Stimulated activated naive B cell treated with anti-CD40 and anti-IgM and Interleukin-4, amounts not matched to agents 10 μg/mL and 1 μg/mL and 100 μg/mL, for 72 hours (primary cell): ENCODE results near the gene KNTC1.
"Not testable (repeated sequence)": the region's sequence is repeated elsewhere in the genome, so short reads cannot be mapped to it uniquely, and the experiment has no call there.

ENCODE experiments used
- ATAC-seq, 2 donors: fragments of 150-1000 bp; cut with Tn5 transposase; replicated peaks; 2 replicates each; pipeline ENCODE4 v1.10.0; 2021; ENCODE audit warnings: moderate library complexity in 1 of 2
- DNase-seq: peaks from one replicate; pipeline ENCODE4 v3.0.0; 2021
- H3K27ac Mint-ChIP-seq: one replicate; pipeline ENCODE4 v1.8.0; 2022; ENCODE audit warnings: mild to moderate bottlenecking, mixed read lengths
- H3K27me3 Mint-ChIP-seq, 2 donors: one replicate each; pipeline ENCODE4 v1.8.0; 2022; ENCODE audit warnings: mixed read lengths in 2 of 2
- H3K36me3 Mint-ChIP-seq, 2 donors: one replicate each; pipeline ENCODE4 v1.8.0; 2022; ENCODE audit warnings: mixed read lengths in 2 of 2, mild to moderate bottlenecking in 1 of 2
- H3K4me1 Mint-ChIP-seq, 2 donors: one replicate each; pipeline ENCODE4 v1.8.0; 2022; ENCODE audit warnings: mixed read lengths in 2 of 2, mild to moderate bottlenecking in 1 of 2
- H3K4me3 Mint-ChIP-seq, 2 donors: one replicate each; pipeline ENCODE4 v1.8.0; 2022; ENCODE audit warnings: mild to moderate bottlenecking in 2 of 2, mixed read lengths in 2 of 2, moderate library complexity in 1 of 2
- H3K9me3 Mint-ChIP-seq, 2 donors: one replicate each; pipeline ENCODE4 v1.8.0; 2022; ENCODE audit warnings: mixed read lengths in 2 of 2, mild to moderate bottlenecking in 1 of 2

The KNTC1 gene

GRCh38 chr12:122500685-122501488, 26.2 kb upstream of the KNTC1 start, which contains the start of gene ZCCHC8:
Gene ZCCHC8 (minus strand): TSS chr12:122500932. CDS start chr12:122500840, 92 bp downstream.
- H3K27me3 Mint-ChIP-seq = no peaks in the 10 kb centered on the region
- ATAC-seq (peak; percentile 92 to 94), DNase-seq (peak; percentile 96)
- H3K27ac Mint-ChIP-seq = peak within 1 kb of the TSS; percentile 94
- H3K4me1 Mint-ChIP-seq = peaks cover 19 to 44% of the 10 kb centered on the region in 2 donors
- peak within 1 kb of the TSS; percentile 96 to 97 for H3K4me3 Mint-ChIP-seq
- no peaks in the 10 kb centered on the region for H3K9me3 Mint-ChIP-seq
- H3K36me3 Mint-ChIP-seq = peaks cover 11 to 21% of the 10 kb centered on the region in 2 donors

DNA sequence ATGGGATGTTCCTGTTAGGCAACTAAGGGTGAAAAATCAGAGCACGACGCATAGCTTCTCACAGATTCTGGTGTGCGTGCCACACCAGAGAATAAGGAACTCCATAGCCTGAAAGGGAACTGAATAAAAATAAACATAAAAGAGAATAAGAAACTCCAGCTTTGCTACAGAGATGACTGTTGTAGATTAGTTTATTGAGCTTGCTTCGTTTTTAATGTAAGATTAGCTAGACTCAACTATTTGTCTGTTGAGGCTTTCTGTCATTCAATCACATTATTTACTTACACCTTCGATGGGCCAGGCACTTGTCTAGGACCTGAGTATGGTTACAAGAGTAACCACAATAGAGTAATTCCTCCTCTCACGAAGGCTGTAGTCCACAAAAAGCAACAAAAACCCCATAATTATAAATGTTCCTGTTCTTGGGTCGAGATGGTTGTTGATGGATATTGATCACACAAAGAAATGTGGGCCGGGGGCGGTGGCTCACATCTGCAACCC, 25.5 kb upstream of the KNTC1 start:
- Mint-ChIP-seq H3K27ac (peak overlapping the region; percentile 94), H3K4me1 (peaks cover 18 to 44% of the 10 kb centered on the region in 2 donors), H3K9me3 (no peaks in the 10 kb centered on the region), H3K36me3 (peaks cover 17 to 26% of the 10 kb centered on the region in 2 donors), H3K27me3 (no peaks in the 10 kb centered on the region), H3K4me3 (peak overlapping the region; percentile 96 to 97)
- ATAC-seq = peak; percentile 25 to 31
- DNase-seq = no peak

GRCh38 chr12:122503147-122503751, 23.8 kb upstream of the KNTC1 start:
- H3K4me1 Mint-ChIP-seq = peaks cover 17 to 36% of the 10 kb centered on the region in 2 donors

DNA sequence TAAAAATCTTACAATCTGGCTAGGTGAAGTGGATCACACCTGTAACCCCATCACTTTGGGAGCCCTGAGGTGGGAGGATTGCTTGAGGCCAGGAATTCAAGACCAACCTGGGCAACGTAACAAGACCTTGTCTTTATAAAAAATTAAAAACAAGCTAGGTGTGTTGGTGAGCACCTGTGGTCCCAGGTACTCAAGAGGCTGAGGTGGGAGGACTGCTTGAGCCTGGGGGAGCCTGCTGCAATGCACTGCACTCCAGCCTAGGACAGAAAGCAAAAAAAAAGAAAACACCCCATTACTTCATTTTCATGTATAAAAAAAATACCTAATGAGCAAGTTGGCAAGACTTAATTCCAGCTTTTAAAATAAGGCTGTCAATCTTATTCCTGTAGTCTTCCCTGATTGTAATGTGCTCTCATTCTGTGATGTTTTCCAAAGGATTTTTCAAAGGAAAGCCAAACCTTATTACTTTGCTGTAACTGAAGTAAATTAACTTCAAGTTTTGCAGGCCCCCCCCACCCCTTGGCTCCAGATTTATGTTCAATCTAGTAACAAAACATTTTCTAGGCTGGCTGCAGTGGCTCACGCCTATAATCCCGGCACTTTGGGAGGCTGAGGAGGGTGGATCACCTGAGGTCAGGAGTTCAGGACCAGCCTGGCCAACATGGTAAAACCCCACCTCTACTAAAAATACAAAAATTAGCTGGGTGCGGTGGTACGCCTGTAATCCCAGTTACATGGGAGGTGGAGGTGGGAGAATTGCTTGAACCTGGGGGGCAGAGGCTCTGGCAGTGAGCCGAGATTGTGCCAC, 23.1 kb upstream of the KNTC1 start:
- no peak for ATAC-seq
- H3K4me1 Mint-ChIP-seq = peaks cover 17 to 32% of the 10 kb centered on the region in 2 donors
- H3K4me3 Mint-ChIP-seq = no peak overlapping the region
- H3K27me3 Mint-ChIP-seq = no peaks in the 10 kb centered on the region
- H3K27ac Mint-ChIP-seq = peak overlapping the region; percentile 27
- no peak for DNase-seq
- H3K36me3 Mint-ChIP-seq = peaks cover 17 to 25% of the 10 kb centered on the region in 2 donors
- no peaks in the 10 kb centered on the region for H3K9me3 Mint-ChIP-seq

More at GRCh38 chr12:122503147-122503751, 23.8 kb upstream of the KNTC1 start:
- H3K4me3 Mint-ChIP-seq = no peak overlapping the region
- no peaks in the 10 kb centered on the region for H3K9me3 Mint-ChIP-seq
- DNase-seq = no peak
- H3K27ac Mint-ChIP-seq = peak overlapping the region; percentile 56
- peaks cover 17 to 25% of the 10 kb centered on the region in 2 donors for H3K36me3 Mint-ChIP-seq
- no peaks in the 10 kb centered on the region for H3K27me3 Mint-ChIP-seq
- no peak for ATAC-seq

DNA sequence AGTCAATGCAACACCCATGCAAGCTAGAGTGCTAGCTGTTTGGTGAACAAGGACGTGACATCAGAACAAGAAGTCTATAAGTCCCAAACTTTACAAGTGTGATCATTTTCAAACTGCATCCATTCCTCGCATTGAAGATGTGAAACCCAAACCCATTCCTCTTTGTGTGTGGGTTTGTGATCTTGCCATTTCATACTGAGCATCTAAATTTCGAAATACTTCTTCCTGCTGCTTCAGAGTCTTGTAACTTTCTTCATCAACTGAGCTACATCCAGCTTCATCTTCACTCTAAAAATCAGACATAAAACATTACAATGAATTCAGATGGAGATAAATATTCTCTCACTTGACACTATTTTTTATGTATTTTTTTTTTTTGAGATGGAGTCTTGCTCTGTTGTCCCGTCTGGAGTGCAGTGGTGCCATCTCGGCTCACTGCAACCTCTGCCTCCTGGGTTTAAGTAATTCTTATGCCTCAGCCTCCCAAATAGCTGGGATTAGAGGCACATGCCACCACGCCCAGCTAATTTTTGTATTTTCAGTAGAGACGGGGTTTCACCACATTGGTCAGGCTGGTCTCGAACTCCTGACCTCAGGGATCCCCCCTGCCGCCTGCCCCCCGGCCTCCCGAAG, 21.5 kb upstream of the KNTC1 start:
- no peak overlapping the region for H3K4me3 Mint-ChIP-seq
- DNase-seq (no peak), ATAC-seq (no peak)
- H3K4me1 Mint-ChIP-seq = peaks cover 13 to 21% of the 10 kb centered on the region in 2 donors
- H3K27me3 Mint-ChIP-seq = no peaks in the 10 kb centered on the region
- H3K36me3 Mint-ChIP-seq = peaks cover 18 to 30% of the 10 kb centered on the region in 2 donors
- H3K27ac Mint-ChIP-seq = peak overlapping the region; percentile 33
- no peaks in the 10 kb centered on the region for H3K9me3 Mint-ChIP-seq

DNA sequence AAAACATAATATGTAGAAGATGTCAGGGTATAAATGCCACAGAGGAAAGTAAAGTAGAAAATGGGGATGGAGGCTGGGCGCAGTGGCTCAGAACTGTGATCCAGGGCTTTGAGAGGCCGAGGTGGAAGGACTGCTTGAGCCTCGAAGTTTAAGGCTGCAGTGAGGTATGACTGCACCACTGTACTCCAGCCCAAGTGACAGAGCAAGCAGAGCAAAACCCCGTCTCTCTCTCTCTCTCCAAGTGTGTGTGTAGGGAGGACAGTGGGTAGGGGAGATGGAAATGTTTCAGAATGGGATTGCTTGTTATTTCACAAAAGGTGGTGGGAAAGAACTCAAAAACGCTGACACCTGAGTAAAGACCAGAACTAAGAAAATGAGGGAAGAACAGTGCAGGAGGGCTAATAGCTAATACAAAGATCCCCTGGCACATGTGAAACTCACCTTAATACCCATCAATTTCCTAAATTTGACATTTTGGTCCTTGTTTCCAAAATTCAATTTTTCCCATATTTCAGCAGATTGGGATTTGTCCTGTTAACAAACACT, 20.6 kb upstream of the KNTC1 start:
- H3K4me1 Mint-ChIP-seq = peaks cover 7 to 12% of the 10 kb centered on the region in 2 donors
- no peak overlapping the region for H3K27ac Mint-ChIP-seq
- peaks cover 18 to 29% of the 10 kb centered on the region in 2 donors for H3K36me3 Mint-ChIP-seq

GRCh38 chr12:122508163-122508562, 18.9 kb upstream of the KNTC1 start:
- ATAC-seq = no peak
- no peaks in the 10 kb centered on the region for H3K4me1 Mint-ChIP-seq
- H3K36me3 Mint-ChIP-seq = peaks cover 23 to 31% of the 10 kb centered on the region in 2 donors
- H3K27me3 Mint-ChIP-seq = no peaks in the 10 kb centered on the region
- no peaks in the 10 kb centered on the region for H3K9me3 Mint-ChIP-seq
- no peak overlapping the region for H3K4me3 Mint-ChIP-seq
- DNase-seq = no peak
- no peak overlapping the region for H3K27ac Mint-ChIP-seq

More for the DNA sequence above, 20.6 kb upstream of the KNTC1 start:
- ATAC-seq = no peak
- no peaks in the 10 kb centered on the region for H3K9me3 Mint-ChIP-seq
- no peaks in the 10 kb centered on the region for H3K27me3 Mint-ChIP-seq
- H3K4me3 Mint-ChIP-seq = no peak overlapping the region
- DNase-seq = no peak

DNA sequence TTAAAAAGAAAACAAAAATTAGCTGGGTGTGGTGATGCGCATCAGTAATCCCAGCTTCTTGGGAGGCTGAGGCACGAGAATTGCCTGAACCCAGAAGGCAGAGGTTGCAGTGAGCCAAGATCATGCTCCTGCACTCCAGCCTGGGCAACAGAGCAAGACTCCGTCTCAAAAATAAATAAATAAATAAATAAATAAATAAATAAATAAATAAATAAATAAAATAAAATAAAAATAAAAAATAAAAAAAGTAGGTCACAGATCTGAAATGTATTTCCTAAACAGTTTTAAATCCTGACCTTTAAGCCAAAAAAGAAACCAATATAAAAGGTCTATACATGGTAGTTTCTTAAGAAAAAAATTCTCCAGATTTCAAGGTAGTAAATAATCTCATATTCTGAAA, 14.0 kb upstream of the KNTC1 start:
- DNase-seq, H3K27ac Mint-ChIP-seq, H3K4me1 Mint-ChIP-seq, ATAC-seq, H3K27me3 Mint-ChIP-seq, H3K4me3 Mint-ChIP-seq, H3K9me3 Mint-ChIP-seq: not testable (repeated sequence)
- peaks cover 30 to 46% of the 10 kb centered on the region in 2 donors for H3K36me3 Mint-ChIP-seq

DNA sequence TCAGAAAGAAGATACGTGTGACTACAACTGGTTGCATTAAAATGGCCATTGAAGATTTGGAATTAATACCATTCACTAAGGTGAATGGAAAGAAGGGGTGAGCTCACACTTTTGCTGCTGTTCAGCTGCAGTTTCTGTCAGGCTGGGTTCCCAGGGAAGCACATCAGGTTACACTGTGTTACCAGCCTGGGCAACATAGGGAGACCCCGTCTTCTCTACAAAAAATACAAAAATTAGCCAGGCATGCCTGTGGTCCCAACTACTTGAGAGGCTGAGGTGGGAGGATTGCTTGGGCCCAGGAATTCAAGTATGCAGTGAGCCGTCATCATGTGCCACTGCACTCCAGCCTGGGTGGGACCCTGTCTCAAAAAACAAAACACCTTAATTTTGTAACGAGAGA, 13.4 kb upstream of the KNTC1 start:
- Mint-ChIP-seq H3K36me3 (peaks cover 32 to 50% of the 10 kb centered on the region in 2 donors), H3K4me1 (peaks cover 2 to 5% of the 10 kb centered on the region in 2 donors)

DNA sequence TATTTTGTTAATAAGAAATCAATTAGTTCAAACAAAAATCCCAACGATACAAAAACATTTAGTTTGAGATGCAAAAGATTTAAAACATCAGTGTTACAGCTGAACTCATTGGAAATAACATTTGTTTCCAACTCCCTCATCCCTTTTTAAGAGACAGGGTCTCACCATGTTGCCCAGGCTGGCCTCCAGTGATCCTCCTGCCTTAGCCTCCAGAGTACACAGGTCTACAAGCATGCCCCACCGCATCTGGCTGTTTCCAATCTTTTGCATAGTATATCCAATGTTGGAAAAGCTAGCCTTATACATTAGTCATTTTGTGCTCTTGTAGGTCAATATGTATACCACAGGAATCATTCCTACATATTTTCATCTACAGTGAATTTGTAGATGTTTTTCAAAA, 11.8 kb upstream of the KNTC1 start:
- peaks cover 37 to 54% of the 10 kb centered on the region in 2 donors for H3K36me3 Mint-ChIP-seq
- H3K27ac Mint-ChIP-seq = peak overlapping the region; percentile 25
- DNase-seq (no peak), ATAC-seq (no peak)
- H3K27me3 Mint-ChIP-seq = no peaks in the 10 kb centered on the region
- peaks cover 3 to 10% of the 10 kb centered on the region in 2 donors for H3K4me1 Mint-ChIP-seq
- H3K4me3 Mint-ChIP-seq = no peak overlapping the region
- H3K9me3 Mint-ChIP-seq = no peaks in the 10 kb centered on the region

More for the DNA sequence above, 13.4 kb upstream of the KNTC1 start:
- H3K27ac Mint-ChIP-seq = no peak overlapping the region
- ATAC-seq = no peak
- no peaks in the 10 kb centered on the region for H3K27me3 Mint-ChIP-seq
- no peak overlapping the region for H3K4me3 Mint-ChIP-seq
- H3K9me3 Mint-ChIP-seq = no peaks in the 10 kb centered on the region
- no peak for DNase-seq

GRCh38 chr12:122516544-122517361, 10.3 kb upstream of the KNTC1 start:
- H3K27ac Mint-ChIP-seq = no peak overlapping the region
- H3K27me3 Mint-ChIP-seq = no peaks in the 10 kb centered on the region
- no peaks in the 10 kb centered on the region for H3K9me3 Mint-ChIP-seq
- peaks cover 6 to 10% of the 10 kb centered on the region in 2 donors for H3K4me1 Mint-ChIP-seq
- ATAC-seq = no peak
- peaks cover 41 to 58% of the 10 kb centered on the region in 2 donors for H3K36me3 Mint-ChIP-seq
- H3K4me3 Mint-ChIP-seq = no peak overlapping the region
- DNase-seq = no peak

- H3K4me3 Mint-ChIP-seq = no peak overlapping the region
- H3K27me3 Mint-ChIP-seq = no peaks in the 10 kb centered on the region
- DNase-seq = no peak
- H3K27ac Mint-ChIP-seq = no peak overlapping the region
- no peak for ATAC-seq
- H3K36me3 Mint-ChIP-seq = peaks cover 33 to 55% of the 10 kb centered on the region in 2 donors
- H3K4me1 Mint-ChIP-seq = peaks cover 6 to 10% of the 10 kb centered on the region in 2 donors
- H3K9me3 Mint-ChIP-seq = no peaks in the 10 kb centered on the region
Observed at GRCh38 chr12:122517877-122518276, 9.2 kb upstream of the KNTC1 start.

DNA sequence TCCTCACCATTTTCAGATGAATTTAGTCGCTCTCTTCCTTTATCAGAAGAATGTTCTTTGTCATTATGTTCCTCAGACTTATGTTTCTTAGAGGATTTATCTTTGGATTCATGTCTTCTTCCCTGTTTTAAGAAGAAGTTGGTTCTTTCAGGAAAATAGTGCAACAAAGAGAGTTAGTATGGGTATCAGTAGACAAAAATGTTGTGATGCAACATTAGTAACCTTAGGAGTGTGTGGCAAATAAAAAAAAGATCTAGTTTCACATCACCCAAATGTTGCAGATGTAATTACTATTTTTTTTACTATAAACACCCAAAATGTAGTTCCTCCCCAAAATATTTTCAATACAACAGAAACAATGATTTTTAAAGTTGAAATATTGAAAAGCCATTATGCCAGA, 8.1 kb upstream of the KNTC1 start:
- Mint-ChIP-seq H3K27ac (no peak overlapping the region), H3K36me3 (peaks cover 34 to 56% of the 10 kb centered on the region in 2 donors)

More for the DNA sequence above, 8.1 kb upstream of the KNTC1 start:
- no peaks in the 10 kb centered on the region for H3K9me3 Mint-ChIP-seq
- peaks cover 8 to 19% of the 10 kb centered on the region in 2 donors for H3K4me1 Mint-ChIP-seq
- no peaks in the 10 kb centered on the region for H3K27me3 Mint-ChIP-seq
- DNase-seq (no peak), ATAC-seq (no peak)
- no peak overlapping the region for H3K4me3 Mint-ChIP-seq
